CD4-positive, alpha-beta memory T cell (primary cell): ENCODE results near the gene FADD. TPM values are rescaled to one million over a fixed set of nuclear protein-coding genes. Genes with fewer than 3 reads are reported as not detected.

ENCODE experiments used
- CTCF ChIA-PET: fragments of 350-600 bp; sonication (Branson Sonifier 250); formaldehyde crosslinking; loops from one replicate; lab custom pipeline; 2021; ENCODE audit warnings: inconsistent platforms; ENCODE audit not compliant: partially characterized antibody; lab: Charles Lee
- POLR2A ChIA-PET: fragments of 350-600 bp; sonication (Branson Sonifier 250); formaldehyde crosslinking; loops from one replicate; lab custom pipeline; 2021; ENCODE audit not compliant: partially characterized antibody; lab: Charles Lee
- DNase-seq, 5 donors: peaks; one replicate each; pipeline versions ENCODE4 v3.0.0 to v3.0.0-alpha.2; 2020 to 2022; ENCODE audit warnings: mixed read lengths in 1 of 5
- H3K27ac ChIP-seq: one replicate; pipeline ENCODE4 v1.7.0; 2013; ENCODE audit warnings: low read depth, low read length
- H3K27me3 ChIP-seq: 2 replicates; pipeline ENCODE4 v1.7.0; 2013; ENCODE audit warnings: mild to moderate bottlenecking, low read length, moderate library complexity; ENCODE audit not compliant: insufficient read depth
- H3K36me3 ChIP-seq: 2 replicates; pipeline ENCODE4 v1.7.0; 2013; ENCODE audit warnings: mild to moderate bottlenecking, low read length, moderate library complexity; ENCODE audit not compliant: insufficient read depth
- H3K4me1 ChIP-seq: 2 replicates; pipeline ENCODE4 v1.7.0; 2013; ENCODE audit warnings: mild to moderate bottlenecking, low read length, moderate library complexity; ENCODE audit not compliant: insufficient read depth
- H3K4me3 ChIP-seq, 2 donors: one replicate each; pipeline ENCODE4 v1.7.0; 2013; ENCODE audit warnings: low read length in 2 of 2, mild to moderate bottlenecking in 1 of 2
- H3K9me3 ChIP-seq, 2 donors: one replicate each; pipeline ENCODE4 v1.7.0; 2013; ENCODE audit warnings: low read length in 2 of 2, control low read depth in 1 of 2; ENCODE audit not compliant: control insufficient read depth in 1 of 2
- H3K27ac Mint-ChIP-seq, 7 donors: one replicate each; pipeline ENCODE4 v1.8.0; 2020 to 2021; ENCODE audit warnings: mixed read lengths in 7 of 7, mild to moderate bottlenecking in 6 of 7, inconsistent platforms in 3 of 7, moderate library complexity in 3 of 7
- H3K27me3 Mint-ChIP-seq, 2 donors: one replicate each; pipeline ENCODE4 v1.8.0; 2020 to 2021; ENCODE audit warnings: mixed read lengths in 2 of 2
- H3K36me3 Mint-ChIP-seq, 2 donors: one replicate each; pipeline ENCODE4 v1.8.0; 2020 to 2021; ENCODE audit warnings: mixed read lengths in 2 of 2, inconsistent platforms in 1 of 2, mild to moderate bottlenecking in 1 of 2
- H3K4me1 Mint-ChIP-seq, 4 donors: one replicate each; pipeline ENCODE4 v1.8.0; 2020 to 2021; ENCODE audit warnings: mixed read lengths in 4 of 4, mild to moderate bottlenecking in 1 of 4
- H3K4me3 Mint-ChIP-seq, 8 donors: one replicate each; pipeline ENCODE4 v1.8.0; 2020 to 2021; ENCODE audit warnings: mixed read lengths in 8 of 8, mild to moderate bottlenecking in 7 of 8, moderate library complexity in 6 of 8, inconsistent platforms in 3 of 8
- H3K9me3 Mint-ChIP-seq, 8 donors: one replicate each; pipeline ENCODE4 v1.8.0; 2020 to 2021; ENCODE audit warnings: mixed read lengths in 8 of 8, mild to moderate bottlenecking in 5 of 8, inconsistent platforms in 3 of 8, moderate library complexity in 1 of 8
- intact Hi-C: fragments of 100-400 bp; cut with micrococcal nuclease; formaldehyde crosslinking; loops from one replicate; pipeline ENCODE4 v1.15.1; 2023
- polyA plus RNA-seq, 2 donors: library from polyadenylated mRNA; unstranded; fragments of 300-500 nt; fragmentation: Illumina TruSeq; gene quantifications; one replicate each; pipeline ENCODE4 v1.2.3, GENCODE V29; 2021
- total RNA-seq, 2 experiments: library from RNA; stranded (reverse); gene quantifications; one replicate each; pipeline ENCODE4 v1.2.3, GENCODE V29; 2021

FADD gene
- total and polyA plus RNA-seq, 4 experiments from 2014 or later, result 19.2 to 48.0 (median 34.2) TPM

GRCh38 chr11:70233511-70233934, 30.4 kb downstream of the FADD start:
- no peak for DNase-seq
- intact Hi-C loops, result no loop called here
- Mint-ChIP-seq H3K36me3 (no peaks in the 10 kb centered on the region), H3K27me3 (peaks cover 2% of the 10 kb centered on the region in 2 donors), H3K27ac (no peak overlapping the region), H3K4me3 (no peak overlapping the region), H3K4me1 (no peaks in the 10 kb centered on the region), H3K9me3 (no peaks in the 10 kb centered on the region)
- Histone ChIP-seq H3K4me3 (no peak overlapping the region), H3K27ac (no peak overlapping the region), H3K36me3 (no peaks in the 10 kb centered on the region), H3K4me1 (no peaks in the 10 kb centered on the region), H3K27me3 (no peaks in the 10 kb centered on the region), H3K9me3 (no peaks in the 10 kb centered on the region)
- CTCF ChIA-PET, result no interaction called here
- POLR2A ChIA-PET, result no interaction called here

DNA sequence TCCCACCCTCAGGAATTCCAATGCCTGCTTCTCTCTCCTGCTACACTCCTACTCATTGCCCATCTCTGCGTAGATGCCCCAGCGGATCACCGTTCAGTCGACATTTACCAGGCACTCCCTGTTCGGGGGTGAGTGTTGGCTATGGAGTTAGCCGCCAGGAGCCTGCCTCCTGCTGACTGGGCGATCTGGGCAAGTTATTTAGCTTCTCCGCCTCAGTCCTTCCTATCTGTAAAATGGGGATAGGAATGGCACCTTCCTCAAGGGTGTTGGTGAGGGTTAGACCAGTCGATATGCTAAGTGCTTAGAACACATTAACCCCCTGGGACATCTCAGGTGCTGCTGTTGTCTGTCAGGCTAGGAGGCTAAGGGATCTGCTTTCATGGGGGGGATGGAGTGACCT, 30.9 kb downstream of the FADD start:
- Mint-ChIP-seq H3K36me3 (no peaks in the 10 kb centered on the region), H3K27me3 (peaks cover 2% of the 10 kb centered on the region in 2 donors), H3K27ac (no peak overlapping the region), H3K4me3 (no peak overlapping the region), H3K4me1 (no peaks in the 10 kb centered on the region), H3K9me3 (no peaks in the 10 kb centered on the region)
- POLR2A ChIA-PET, result no interaction called here
- no peaks in the 10 kb centered on the region for H3K4me1 ChIP-seq
- intact Hi-C loops, result no loop called here
- no peak overlapping the region for H3K4me3 ChIP-seq
- no peaks in the 10 kb centered on the region for H3K36me3 ChIP-seq
- no peaks in the 10 kb centered on the region for H3K9me3 ChIP-seq
- no peak overlapping the region for H3K27ac ChIP-seq
- no peaks in the 10 kb centered on the region for H3K27me3 ChIP-seq
- no peak for DNase-seq
- CTCF ChIA-PET, result no interaction called here

DNA sequence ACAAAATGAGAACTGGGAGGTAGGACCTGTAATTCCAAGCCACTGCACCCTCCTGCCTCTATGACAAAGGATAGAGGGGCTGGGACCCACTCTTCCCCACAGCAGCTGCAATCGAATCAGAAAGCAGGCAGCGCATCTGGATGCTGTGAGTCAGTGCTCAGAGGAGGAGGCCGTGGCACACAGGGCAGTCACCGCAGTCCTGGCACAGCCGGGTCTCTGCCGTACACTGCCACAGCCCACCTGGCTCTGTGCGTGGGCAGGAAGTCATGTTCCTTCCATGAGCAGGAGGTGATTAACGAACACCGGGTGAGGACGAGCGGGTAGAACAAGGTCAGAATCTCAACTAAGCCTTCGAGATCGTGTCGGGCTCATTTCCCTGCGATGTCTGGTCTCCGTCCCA, 37.2 kb downstream of the FADD start:
- intact Hi-C loops, result no loop called here
- no peaks in the 10 kb centered on the region for H3K36me3 Mint-ChIP-seq
- CTCF ChIA-PET, result no interaction called here
- H3K27ac Mint-ChIP-seq, result no peak overlapping the region
- POLR2A ChIA-PET, result no interaction called here
- H3K27me3 Mint-ChIP-seq, result peaks cover 7 to 13% of the 10 kb centered on the region in 2 donors
- no peak for DNase-seq
- Histone ChIP-seq H3K27me3 (no peaks in the 10 kb centered on the region), H3K4me3 (no peak overlapping the region), H3K27ac (no peak overlapping the region), H3K36me3 (no peaks in the 10 kb centered on the region), H3K9me3 (no peaks in the 10 kb centered on the region), H3K4me1 (no peaks in the 10 kb centered on the region)
- no peaks in the 10 kb centered on the region for H3K4me1 Mint-ChIP-seq
- H3K9me3 Mint-ChIP-seq, result no peaks in the 10 kb centered on the region
- no peak overlapping the region for H3K4me3 Mint-ChIP-seq

- ChIA-PET POLR2A (no interaction called here), CTCF (no interaction called here)
- Histone ChIP-seq H3K4me3 (no peak overlapping the region), H3K27me3 (no peaks in the 10 kb centered on the region), H3K4me1 (no peaks in the 10 kb centered on the region), H3K27ac (no peak overlapping the region), H3K9me3 (no peaks in the 10 kb centered on the region), H3K36me3 (no peaks in the 10 kb centered on the region)
- no peak for DNase-seq
- Mint-ChIP-seq H3K36me3 (no peaks in the 10 kb centered on the region), H3K4me3 (no peak overlapping the region), H3K27ac (no peak overlapping the region), H3K27me3 (peaks cover 7 to 15% of the 10 kb centered on the region in 2 donors), H3K4me1 (no peaks in the 10 kb centered on the region), H3K9me3 (no peaks in the 10 kb centered on the region)
- intact Hi-C loops, result no loop called here
These were observed 38.6 kb downstream of the FADD start for GRCh38 chr11:70241709-70242108.

GRCh38 chr11:70242885-70243284, 39.8 kb downstream of the FADD start:
- Mint-ChIP-seq H3K9me3 (peaks cover 0 to 2% (median 0%) of the 10 kb centered on the region in 8 donors), H3K4me3 (no peak overlapping the region), H3K4me1 (no peaks in the 10 kb centered on the region), H3K27me3 (peaks cover 7 to 14% of the 10 kb centered on the region in 2 donors), H3K27ac (peak overlapping the region in 1 of 7 donors; percentile 52), H3K36me3 (no peaks in the 10 kb centered on the region)
- CTCF ChIA-PET, result no interaction called here
- no peaks in the 10 kb centered on the region for H3K9me3 ChIP-seq
- no peak overlapping the region for H3K4me3 ChIP-seq
- no peaks in the 10 kb centered on the region for H3K27me3 ChIP-seq
- DNase-seq, result no peak
- H3K27ac ChIP-seq, result no peak overlapping the region
- H3K36me3 ChIP-seq, result no peaks in the 10 kb centered on the region
- intact Hi-C loops, result no loop called here
- no peaks in the 10 kb centered on the region for H3K4me1 ChIP-seq
- POLR2A ChIA-PET, result no interaction called here

DNA sequence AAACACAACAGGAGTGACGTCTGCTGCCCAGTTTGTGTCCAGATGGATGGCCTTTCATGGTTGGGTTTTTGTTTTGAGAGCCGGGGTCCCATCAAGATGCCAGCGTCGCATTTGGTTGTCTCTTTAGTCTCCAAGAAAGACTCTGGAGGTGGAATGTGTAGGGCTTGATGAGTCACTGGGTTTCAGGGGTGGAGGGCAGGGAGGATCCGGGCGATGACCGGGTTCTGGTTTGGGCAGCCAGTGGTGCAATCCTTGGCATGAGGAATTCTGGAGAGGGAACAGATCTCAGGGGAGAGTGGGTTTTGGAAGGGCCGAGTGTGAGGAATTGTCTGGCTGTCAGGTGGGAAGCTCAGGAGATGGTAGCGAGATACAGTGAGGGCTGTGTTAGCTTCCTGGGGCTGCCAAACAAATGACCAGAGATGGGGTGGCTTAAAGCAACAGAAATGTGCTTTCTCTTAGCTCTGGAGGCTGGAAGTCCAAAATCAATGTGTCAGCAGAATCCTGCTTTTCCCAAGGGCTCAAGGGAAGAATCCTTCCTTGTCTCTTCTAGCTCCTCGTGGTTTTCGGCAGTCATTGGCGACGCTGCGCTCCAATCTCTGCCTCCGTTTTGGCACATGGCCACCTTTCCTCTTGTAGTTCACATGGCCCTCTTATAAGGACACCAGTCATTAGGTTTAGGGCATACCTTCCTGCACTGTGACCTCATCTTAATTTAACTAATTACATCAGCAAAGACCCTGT, 41.0 kb downstream of the FADD start:
- Mint-ChIP-seq H3K4me3 (no peak overlapping the region), H3K27me3 (peaks cover 7 to 13% of the 10 kb centered on the region in 2 donors), H3K9me3 (peaks cover 0 to 2% (median 0%) of the 10 kb centered on the region in 8 donors), H3K36me3 (no peaks in the 10 kb centered on the region), H3K4me1 (no peaks in the 10 kb centered on the region), H3K27ac (no peak overlapping the region)
- Histone ChIP-seq H3K9me3 (no peaks in the 10 kb centered on the region), H3K36me3 (no peaks in the 10 kb centered on the region), H3K4me1 (no peaks in the 10 kb centered on the region), H3K27me3 (no peaks in the 10 kb centered on the region), H3K27ac (no peak overlapping the region), H3K4me3 (no peak overlapping the region)
- intact Hi-C loops, result no loop called here
- ChIA-PET POLR2A (no interaction called here), CTCF (no interaction called here)
- DNase-seq, result no peak

GRCh38 chr11:70244698-70245097, 41.6 kb downstream of the FADD start:
- no peak overlapping the region for H3K27ac ChIP-seq
- Mint-ChIP-seq H3K27me3 (peaks cover 7 to 8% of the 10 kb centered on the region in 2 donors), H3K9me3 (peaks cover 0 to 2% (median 0%) of the 10 kb centered on the region in 8 donors), H3K36me3 (no peaks in the 10 kb centered on the region), H3K4me1 (no peaks in the 10 kb centered on the region), H3K4me3 (no peak overlapping the region), H3K27ac (no peak overlapping the region)
- H3K36me3 ChIP-seq, result no peaks in the 10 kb centered on the region
- no peaks in the 10 kb centered on the region for H3K4me1 ChIP-seq
- no peaks in the 10 kb centered on the region for H3K9me3 ChIP-seq
- DNase-seq, result no peak
- POLR2A ChIA-PET, result no interaction called here
- CTCF ChIA-PET, result no interaction called here
- intact Hi-C loops, result no loop called here
- no peaks in the 10 kb centered on the region for H3K27me3 ChIP-seq
- no peak overlapping the region for H3K4me3 ChIP-seq
